Activated CD8-positive, alpha-beta T cell treated with anti-CD3 and anti-CD28 coated beads for 36 hours (primary cell): Measurements from ENCODE around the gene GPC4. TPM values are rescaled to one million over a fixed set of nuclear protein-coding genes. Genes with fewer than 3 reads are reported as not detected.
A peak's percentile ranks its signal among the peaks of the same experiment; 100 is the strongest.

Experiments
- ATAC-seq: fragments of 200-7000 bp; cut with Tn5 transposase; one replicate; pipeline ENCODE4 v1.10.0; 2021; ENCODE audit warnings: mild to moderate bottlenecking, moderate library complexity
- CTCF ChIA-PET: fragments of 350-600 bp; sonication (Branson Sonifier 250); formaldehyde crosslinking; loops from one replicate; lab custom pipeline; 2021; ENCODE audit warnings: antibody characterized with exemption; lab: Charles Lee
- POLR2A ChIA-PET: fragments of 350-600 bp; sonication (Branson Sonifier 250); formaldehyde crosslinking; loops from one replicate; lab custom pipeline; 2021; ENCODE audit warnings: antibody characterized with exemption; lab: Charles Lee
- DNase-seq: peaks from one replicate; pipeline ENCODE4 v3.0.0-alpha.2; 2020
- H3K27ac Mint-ChIP-seq: one replicate; pipeline ENCODE4 v1.8.0; 2021; ENCODE audit warnings: mild to moderate bottlenecking, mixed read lengths
- H3K27me3 Mint-ChIP-seq: one replicate; pipeline ENCODE4 v1.8.0; 2021; ENCODE audit warnings: mixed read lengths
- H3K36me3 Mint-ChIP-seq: one replicate; pipeline ENCODE4 v1.8.0; 2021; ENCODE audit warnings: low read depth, mixed read lengths
- H3K4me1 Mint-ChIP-seq: one replicate; pipeline ENCODE4 v1.8.0; 2021; ENCODE audit warnings: low read depth, mixed read lengths
- H3K4me3 Mint-ChIP-seq: one replicate; pipeline ENCODE4 v1.8.0; 2021; ENCODE audit warnings: mild to moderate bottlenecking, moderate library complexity, mixed read lengths
- H3K9me3 Mint-ChIP-seq: one replicate; pipeline ENCODE4 v1.8.0; 2021; ENCODE audit warnings: mixed read lengths
- intact Hi-C: fragments of 100-400 bp; cut with micrococcal nuclease; formaldehyde crosslinking; loops from one replicate; pipeline ENCODE4 v1.10.0; 2022
- total RNA-seq, 2 experiments: library from RNA; stranded (reverse); gene quantifications; one replicate each; pipeline ENCODE4 v1.2.3, GENCODE V29; 2021
- TF ChIP-seq, protein P1 (sequence below): fragments of 200-600 bp; IDR thresholded peaks from one replicate; pipeline ENCODE4 v1.8.0; 2022; ENCODE audit warnings: antibody characterized with exemption, mild to moderate bottlenecking

The GPC4 gene
- total RNA-seq, 2 experiments from 2014 or later, result not detected

DNA sequence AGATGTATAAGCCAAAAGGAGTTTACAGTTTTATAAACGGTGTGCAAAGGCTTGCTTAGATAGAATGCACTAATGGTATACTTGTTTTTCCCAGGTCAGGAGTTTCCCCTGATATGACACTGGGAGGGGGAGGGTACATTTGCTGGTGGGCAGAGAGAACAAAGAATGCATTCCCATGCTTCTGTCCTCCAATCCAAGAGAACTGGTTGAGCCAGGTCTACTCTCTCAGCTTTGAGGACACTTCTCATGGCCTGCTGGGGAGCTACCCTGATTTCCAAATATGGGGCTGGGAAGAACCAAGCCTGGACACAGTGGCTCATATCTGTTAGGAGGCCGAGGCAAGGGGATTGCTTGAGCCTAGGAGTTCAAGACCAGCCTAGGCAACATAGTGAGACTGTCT is 3.3 kb upstream of the GPC4 start:
- Mint-ChIP-seq H3K36me3 (no peaks in the 10 kb centered on the region), H3K27ac (no peak overlapping the region), H3K27me3 (peaks cover 40% of the 10 kb centered on the region), H3K9me3 (no peaks in the 10 kb centered on the region), H3K4me1 (peaks cover 8% of the 10 kb centered on the region), H3K4me3 (no peak overlapping the region)
- no peak for DNase-seq
- TF ChIP-seq, protein P1, sequence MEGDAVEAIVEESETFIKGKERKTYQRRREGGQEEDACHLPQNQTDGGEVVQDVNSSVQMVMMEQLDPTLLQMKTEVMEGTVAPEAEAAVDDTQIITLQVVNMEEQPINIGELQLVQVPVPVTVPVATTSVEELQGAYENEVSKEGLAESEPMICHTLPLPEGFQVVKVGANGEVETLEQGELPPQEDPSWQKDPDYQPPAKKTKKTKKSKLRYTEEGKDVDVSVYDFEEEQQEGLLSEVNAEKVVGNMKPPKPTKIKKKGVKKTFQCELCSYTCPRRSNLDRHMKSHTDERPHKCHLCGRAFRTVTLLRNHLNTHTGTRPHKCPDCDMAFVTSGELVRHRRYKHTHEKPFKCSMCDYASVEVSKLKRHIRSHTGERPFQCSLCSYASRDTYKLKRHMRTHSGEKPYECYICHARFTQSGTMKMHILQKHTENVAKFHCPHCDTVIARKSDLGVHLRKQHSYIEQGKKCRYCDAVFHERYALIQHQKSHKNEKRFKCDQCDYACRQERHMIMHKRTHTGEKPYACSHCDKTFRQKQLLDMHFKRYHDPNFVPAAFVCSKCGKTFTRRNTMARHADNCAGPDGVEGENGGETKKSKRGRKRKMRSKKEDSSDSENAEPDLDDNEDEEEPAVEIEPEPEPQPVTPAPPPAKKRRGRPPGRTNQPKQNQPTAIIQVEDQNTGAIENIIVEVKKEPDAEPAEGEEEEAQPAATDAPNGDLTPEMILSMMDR, result no peak
- ChIA-PET CTCF (no interaction called here), POLR2A (no interaction called here)
- intact Hi-C loops, result no loop called here
- ATAC-seq, result no peak

DNA sequence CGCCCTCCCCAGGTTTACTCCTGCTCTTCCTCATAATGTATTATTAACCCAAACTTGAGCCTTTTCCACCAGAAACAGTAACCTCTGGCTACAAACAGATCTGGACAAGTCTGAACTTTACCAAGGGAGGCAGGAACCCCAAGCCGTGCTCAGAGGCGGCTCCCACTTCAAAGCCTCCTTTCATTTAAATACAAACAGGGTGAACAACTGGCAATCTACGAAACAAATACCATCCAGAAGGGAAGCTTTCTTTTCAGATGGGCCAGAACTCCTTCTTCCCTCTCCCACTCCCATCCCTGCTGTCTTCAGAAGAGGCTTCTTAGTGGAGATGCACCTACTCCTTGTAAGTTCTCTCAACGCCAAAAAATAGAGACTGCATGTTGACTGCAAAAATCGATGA is 2.1 kb upstream of the GPC4 start:
- TF ChIP-seq, protein P1, result no peak
- DNase-seq (no peak), ATAC-seq (no peak)
- peaks cover 49% of the 10 kb centered on the region for H3K27me3 Mint-ChIP-seq
- CTCF ChIA-PET, result no interaction called here
- H3K9me3 Mint-ChIP-seq, result no peaks in the 10 kb centered on the region
- no peak overlapping the region for H3K27ac Mint-ChIP-seq
- no peaks in the 10 kb centered on the region for H3K36me3 Mint-ChIP-seq
- H3K4me3 Mint-ChIP-seq, result no peak overlapping the region
- POLR2A ChIA-PET, result no interaction called here
- intact Hi-C loops, result no loop called here
- peaks cover 8% of the 10 kb centered on the region for H3K4me1 Mint-ChIP-seq

DNA sequence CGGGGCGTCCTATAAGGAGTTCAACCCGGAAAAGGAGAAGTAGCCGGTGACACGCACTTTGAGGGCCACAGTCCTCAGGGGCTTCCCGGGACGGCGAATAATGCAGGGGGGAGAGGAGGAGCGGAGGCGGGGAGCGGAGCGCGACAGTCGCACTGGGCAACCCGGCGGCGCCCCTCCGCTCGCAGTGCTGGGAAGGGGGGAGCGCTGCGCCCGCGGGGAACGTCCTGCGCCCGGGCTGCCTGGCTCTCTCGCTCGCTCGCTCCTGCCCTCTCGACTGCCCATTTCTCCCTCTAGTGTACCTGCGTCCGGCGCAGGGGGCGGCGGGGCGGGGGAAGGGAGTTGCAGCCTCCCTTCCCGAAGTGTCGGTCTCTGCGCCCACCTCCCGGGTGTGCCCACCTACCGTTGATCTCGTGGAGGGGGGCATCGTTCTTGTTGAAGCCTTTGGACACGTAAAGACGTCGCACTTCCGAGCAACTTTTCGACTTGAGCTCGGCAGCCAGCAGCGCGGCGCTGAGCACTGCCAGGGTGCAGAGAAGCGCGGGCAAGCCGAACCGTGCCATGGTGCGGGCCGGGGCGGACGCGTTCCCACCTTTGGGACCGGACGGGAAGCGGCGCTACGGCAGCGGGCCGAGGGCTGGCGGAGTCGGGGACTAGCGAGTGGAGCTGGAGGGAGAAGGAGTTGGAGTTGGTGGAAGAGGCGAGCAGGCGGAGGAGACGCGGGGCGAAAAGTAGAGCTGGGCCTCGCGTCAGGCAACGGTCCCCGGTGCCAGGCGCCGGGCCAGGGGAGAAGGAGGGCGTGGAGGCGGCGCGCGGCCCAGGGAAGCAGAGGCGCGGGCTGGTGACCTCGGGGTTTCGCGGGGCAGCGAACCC is 648 bp downstream of the GPC4 start:
- Mint-ChIP-seq H3K27ac (no peak overlapping the region), H3K36me3 (no peaks in the 10 kb centered on the region), H3K27me3 (peaks cover 47% of the 10 kb centered on the region), H3K4me1 (peaks cover 8% of the 10 kb centered on the region), H3K4me3 (peak overlapping the region; percentile 7), H3K9me3 (no peaks in the 10 kb centered on the region)
- ATAC-seq (no peak), DNase-seq (no peak)
- TF ChIP-seq, protein P1, result no peak
- CTCF ChIA-PET, result no interaction called here
- intact Hi-C loops, result no loop called here
- POLR2A ChIA-PET, result interaction anchor here (0.6 kb wide), 1 partner anchor 883 kb away, joined by 3 read pairs; no protein-coding TSS in a partner anchor

DNA sequence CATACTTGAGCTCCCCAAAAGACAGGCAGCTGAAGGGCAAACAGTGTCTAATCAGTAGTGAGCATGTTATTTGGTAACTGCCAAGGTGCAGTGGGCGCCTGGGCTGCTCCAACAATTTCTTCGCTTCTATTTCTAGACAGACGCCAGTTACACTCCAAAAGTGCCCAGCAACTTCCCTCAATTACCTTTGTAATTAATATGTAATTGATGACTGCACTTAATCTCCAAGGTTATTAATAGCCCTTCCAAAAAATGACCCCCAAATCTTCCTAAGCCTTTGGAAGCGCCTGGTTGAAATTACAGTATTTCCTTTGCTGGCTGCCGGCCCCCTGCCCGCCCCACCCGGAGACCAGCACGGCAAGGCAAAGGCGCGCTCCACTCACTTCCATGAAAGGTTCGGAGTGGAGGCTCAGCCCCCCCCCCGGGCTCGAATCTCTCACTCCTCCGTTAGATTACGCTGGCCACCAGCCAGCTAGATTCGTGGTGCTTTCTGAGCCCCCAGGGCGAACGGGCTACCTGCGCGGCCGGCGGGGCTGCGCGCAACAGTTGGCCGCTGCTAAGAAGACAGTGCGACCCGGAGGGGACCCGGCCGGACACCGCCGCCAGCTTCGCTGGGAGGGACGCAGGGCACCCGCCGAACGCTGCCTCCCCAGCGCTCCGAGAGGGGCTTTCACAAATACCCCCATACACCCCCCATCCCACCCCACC is 1.9 kb downstream of the GPC4 start:
- intact Hi-C loops, result no loop called here
- CTCF ChIA-PET, result no interaction called here
- peaks cover 47% of the 10 kb centered on the region for H3K27me3 Mint-ChIP-seq

More for the DNA sequence above, 1.9 kb downstream of the GPC4 start:
- DNase-seq, result no peak
- Mint-ChIP-seq H3K4me1 (peaks cover 8% of the 10 kb centered on the region), H3K4me3 (no peak overlapping the region), H3K27ac (no peak overlapping the region), H3K36me3 (no peaks in the 10 kb centered on the region), H3K9me3 (no peaks in the 10 kb centered on the region)
- POLR2A ChIA-PET, result no interaction called here
- no peak for ATAC-seq
- TF ChIP-seq, protein P1, result no peak
